Caco-2 (cell line): Measurements from ENCODE around the gene MYT1. TPM values are rescaled to one million over a fixed set of nuclear protein-coding genes. Genes with fewer than 3 reads are reported as not detected.

Experiments
- BruUV-seq: library from RNA; stranded (reverse); fragments of 400-500 nt; replicated peaks from 2 replicates; lab custom pipeline; 2021; lab: Mats Ljungman, UMichigan
- CTCF ChIA-PET: fragments of 300-600 bp; sonication (Branson Sonifier 250); formaldehyde crosslinking; loops from one replicate; lab custom pipeline; 2022; ENCODE audit warnings: antibody characterized with exemption; lab: Charles Lee
- POLR2A ChIA-PET: fragments of 300-600 bp; sonication (Branson Sonifier 250); formaldehyde crosslinking; loops from one replicate; lab custom pipeline; 2022; ENCODE audit warnings: antibody characterized with exemption; lab: Charles Lee
- DNase-seq, 2 experiments: peaks; one replicate each; pipeline versions ENCODE4 v3.0.0 to v3.0.0-alpha.2; 2020 to 2022
- H3K27me3 ChIP-seq: replicated peaks from 2 replicates; pipeline ENCODE4 v1.6.0; 2011; ENCODE audit warnings: low read length; ENCODE audit not compliant: control insufficient read depth, insufficient read depth
- H3K36me3 ChIP-seq: 2 replicates; pipeline ENCODE4 v1.5.1; 2011; ENCODE audit warnings: low read length; ENCODE audit not compliant: control insufficient read depth, insufficient read depth
- H3K4me1 ChIP-seq: fragments of 250-450 bp; sonication (Bioruptor Pico); 2 replicates; pipeline ENCODE4 v1.5.1; 2020; ENCODE audit warnings: mild to moderate bottlenecking
- H3K4me3 ChIP-seq: 2 replicates; pipeline ENCODE4 v1.5.1; 2011; ENCODE audit warnings: low read depth, mild to moderate bottlenecking, control low read depth, low read length
- H3K9me3 ChIP-seq: fragments of 250-450 bp; sonication (Bioruptor Pico); 2 replicates; pipeline ENCODE4 v1.5.1; 2020; ENCODE audit warnings: mild to moderate bottlenecking, moderate library complexity
- H3K27ac Mint-ChIP-seq: one replicate; pipeline ENCODE4 v1.8.0; 2022; ENCODE audit warnings: mixed read lengths; ENCODE audit not compliant: unreplicated experiment
- H3K27me3 Mint-ChIP-seq: one replicate; pipeline ENCODE4 v1.8.0; 2022; ENCODE audit warnings: mixed read lengths; ENCODE audit not compliant: insufficient read depth, unreplicated experiment
- H3K36me3 Mint-ChIP-seq: one replicate; pipeline ENCODE4 v1.8.0; 2022; ENCODE audit warnings: mild to moderate bottlenecking, mixed read lengths; ENCODE audit not compliant: insufficient read depth, unreplicated experiment
- H3K4me1 Mint-ChIP-seq: one replicate; pipeline ENCODE4 v1.8.0; 2022; ENCODE audit warnings: low read depth, mixed read lengths; ENCODE audit not compliant: unreplicated experiment
- H3K4me3 Mint-ChIP-seq: one replicate; pipeline ENCODE4 v1.8.0; 2022; ENCODE audit warnings: mild to moderate bottlenecking, moderate library complexity, mixed read lengths; ENCODE audit not compliant: unreplicated experiment
- H3K9me3 Mint-ChIP-seq: one replicate; pipeline ENCODE4 v1.8.0; 2022; ENCODE audit warnings: mixed read lengths; ENCODE audit not compliant: unreplicated experiment
- intact Hi-C: fragments of 100-400 bp; cut with micrococcal nuclease; formaldehyde crosslinking; loops from one replicate; pipeline ENCODE4 v1.10.0; 2022; ENCODE audit not compliant: unreplicated experiment
- total RNA-seq: library from RNA; stranded (reverse); gene quantifications from 2 replicates; pipeline ENCODE4 v1.2.3, GENCODE V29; 2022
- TF ChIP-seq, protein P1 (sequence below), 2 experiments: fragments of 200-600 bp in 1 of 2; IDR thresholded peaks; 1 replicate in 1 of 2; 2 replicates in 1 of 2; pipeline versions ENCODE4 v1.5.1 to v1.8.0; 2011 to 2022; ENCODE audit warnings: antibody characterized with exemption in 1 of 2, control low read depth in 1 of 2, inconsistent platforms in 1 of 2, low read depth in 1 of 2, low read length in 1 of 2, mild to moderate bottlenecking in 1 of 2, moderate library complexity in 1 of 2; ENCODE audit not compliant: insufficient read depth in 1 of 2, severe bottlenecking in 1 of 2, unreplicated experiment in 1 of 2

The MYT1 gene
- total RNA-seq, 1 experiment from 2014 or later: 0.25 TPM

DNA sequence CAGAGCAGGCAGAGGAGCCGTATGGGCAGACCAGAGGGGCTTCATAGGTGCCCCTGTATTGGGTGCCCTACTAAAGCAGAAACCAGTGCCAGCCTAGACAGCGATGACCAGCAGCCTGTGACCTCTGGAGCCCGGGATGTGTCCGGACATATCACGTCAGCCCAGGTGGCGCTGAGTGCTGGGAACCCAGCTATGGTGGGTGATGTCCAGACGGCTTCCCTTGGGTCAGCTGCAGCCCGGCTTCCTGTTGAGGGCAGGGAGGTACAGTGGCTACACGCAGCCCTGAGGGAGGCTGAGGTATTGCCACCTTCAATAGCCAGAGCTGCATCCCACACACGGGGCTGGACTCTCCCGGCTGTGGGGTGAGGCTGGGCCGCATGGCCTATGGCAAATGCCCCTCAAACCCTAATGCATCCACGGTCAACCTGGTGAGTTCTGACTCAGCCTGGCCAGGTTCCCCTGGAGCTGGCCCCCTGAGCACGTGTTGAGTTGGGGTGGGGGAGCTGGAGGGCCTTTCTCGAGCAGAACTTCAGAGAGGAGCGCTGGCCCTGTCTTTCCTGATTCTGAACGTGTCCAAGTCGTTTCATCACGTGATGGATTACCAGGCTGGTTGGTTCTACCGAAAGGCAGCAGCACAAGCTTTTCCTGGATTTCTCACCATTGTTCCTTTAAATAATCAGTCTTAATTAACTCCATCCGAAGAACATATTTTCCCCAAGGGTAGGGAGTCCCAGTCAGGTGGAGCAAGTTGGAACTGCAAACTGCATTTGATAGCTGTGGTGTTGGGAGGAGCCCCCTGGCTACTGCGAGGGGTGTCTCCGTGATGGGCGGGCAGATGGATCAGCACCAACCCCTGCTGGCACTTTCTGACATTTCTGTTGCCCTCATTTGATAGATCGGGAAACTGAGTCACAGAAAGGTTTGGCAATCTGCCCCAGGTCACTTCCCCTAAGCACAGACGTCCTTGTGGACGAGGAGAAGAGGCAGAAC lies 7.1 kb upstream of the MYT1 start:
- H3K36me3 Mint-ChIP-seq: no peaks in the 10 kb centered on the region
- H3K4me1 Mint-ChIP-seq: no peaks in the 10 kb centered on the region
- no peak for DNase-seq
- TF ChIP-seq, protein P1, sequence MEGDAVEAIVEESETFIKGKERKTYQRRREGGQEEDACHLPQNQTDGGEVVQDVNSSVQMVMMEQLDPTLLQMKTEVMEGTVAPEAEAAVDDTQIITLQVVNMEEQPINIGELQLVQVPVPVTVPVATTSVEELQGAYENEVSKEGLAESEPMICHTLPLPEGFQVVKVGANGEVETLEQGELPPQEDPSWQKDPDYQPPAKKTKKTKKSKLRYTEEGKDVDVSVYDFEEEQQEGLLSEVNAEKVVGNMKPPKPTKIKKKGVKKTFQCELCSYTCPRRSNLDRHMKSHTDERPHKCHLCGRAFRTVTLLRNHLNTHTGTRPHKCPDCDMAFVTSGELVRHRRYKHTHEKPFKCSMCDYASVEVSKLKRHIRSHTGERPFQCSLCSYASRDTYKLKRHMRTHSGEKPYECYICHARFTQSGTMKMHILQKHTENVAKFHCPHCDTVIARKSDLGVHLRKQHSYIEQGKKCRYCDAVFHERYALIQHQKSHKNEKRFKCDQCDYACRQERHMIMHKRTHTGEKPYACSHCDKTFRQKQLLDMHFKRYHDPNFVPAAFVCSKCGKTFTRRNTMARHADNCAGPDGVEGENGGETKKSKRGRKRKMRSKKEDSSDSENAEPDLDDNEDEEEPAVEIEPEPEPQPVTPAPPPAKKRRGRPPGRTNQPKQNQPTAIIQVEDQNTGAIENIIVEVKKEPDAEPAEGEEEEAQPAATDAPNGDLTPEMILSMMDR (IDR thresholded peaks at IDR 0.05; ENCODE audit: insufficient read depth in 1 of 2, low read depth in 1 of 2, low read length in 1 of 2, severe bottlenecking in 1 of 2, unreplicated experiment in 1 of 2): no peak
- H3K27me3 Mint-ChIP-seq: peaks cover 22% of the 10 kb centered on the region
- H3K4me1 ChIP-seq: no peaks in the 10 kb centered on the region
- ChIA-PET CTCF (no interaction called here), POLR2A (no interaction called here)
- H3K27me3 ChIP-seq: no peaks in the 10 kb centered on the region; the same call in none of the 2 replicates
- H3K4me3 Mint-ChIP-seq: no peak overlapping the region
- intact Hi-C loops: no loop called here
- BruUV-seq: no TSS peak
- no peaks in the 10 kb centered on the region for H3K9me3 Mint-ChIP-seq
- H3K9me3 ChIP-seq: no peaks in the 10 kb centered on the region
- H3K36me3 ChIP-seq: no peaks in the 10 kb centered on the region
- H3K27ac Mint-ChIP-seq: no peak overlapping the region
- H3K4me3 ChIP-seq: no peak overlapping the region

DNA sequence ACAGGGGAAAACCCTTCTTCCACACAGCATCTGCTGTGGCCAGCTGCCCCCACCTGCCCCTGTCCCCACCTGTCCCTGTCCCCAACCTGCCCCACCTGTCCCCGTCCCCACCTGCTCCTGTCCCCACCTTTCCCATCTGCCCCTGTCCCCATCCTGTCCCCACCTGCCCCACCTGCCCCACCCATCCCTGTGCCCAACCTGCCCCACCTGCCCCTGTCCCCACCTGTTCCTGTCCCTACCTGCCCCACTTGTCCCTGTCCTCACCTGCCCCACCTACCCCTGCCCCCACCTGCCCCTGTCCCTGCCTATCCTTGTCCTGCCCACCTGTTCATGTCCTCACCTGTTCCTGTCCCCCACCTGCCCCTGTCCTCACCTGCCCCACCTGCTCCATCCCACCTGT lies 6.4 kb upstream of the MYT1 start:
- Histone ChIP-seq H3K27me3 (no peaks in the 10 kb centered on the region; the same call in none of the 2 replicates), H3K9me3 (no peaks in the 10 kb centered on the region), H3K4me1 (no peaks in the 10 kb centered on the region), H3K4me3 (no peak overlapping the region), H3K36me3 (no peaks in the 10 kb centered on the region)
- H3K4me1 Mint-ChIP-seq: no peaks in the 10 kb centered on the region
- TF ChIP-seq, protein P1 (IDR thresholded peaks at IDR 0.05; ENCODE audit: insufficient read depth in 1 of 2, low read depth in 1 of 2, low read length in 1 of 2, severe bottlenecking in 1 of 2, unreplicated experiment in 1 of 2): no peak
- H3K4me3 Mint-ChIP-seq: no peak overlapping the region
- intact Hi-C loops: no loop called here
- BruUV-seq: no TSS peak
- CTCF ChIA-PET: no interaction called here
- H3K9me3 Mint-ChIP-seq: no peaks in the 10 kb centered on the region
- POLR2A ChIA-PET: no interaction called here
- no peaks in the 10 kb centered on the region for H3K36me3 Mint-ChIP-seq
- DNase-seq: no peak
- no peak overlapping the region for H3K27ac Mint-ChIP-seq
- peaks cover 24% of the 10 kb centered on the region for H3K27me3 Mint-ChIP-seq

DNA sequence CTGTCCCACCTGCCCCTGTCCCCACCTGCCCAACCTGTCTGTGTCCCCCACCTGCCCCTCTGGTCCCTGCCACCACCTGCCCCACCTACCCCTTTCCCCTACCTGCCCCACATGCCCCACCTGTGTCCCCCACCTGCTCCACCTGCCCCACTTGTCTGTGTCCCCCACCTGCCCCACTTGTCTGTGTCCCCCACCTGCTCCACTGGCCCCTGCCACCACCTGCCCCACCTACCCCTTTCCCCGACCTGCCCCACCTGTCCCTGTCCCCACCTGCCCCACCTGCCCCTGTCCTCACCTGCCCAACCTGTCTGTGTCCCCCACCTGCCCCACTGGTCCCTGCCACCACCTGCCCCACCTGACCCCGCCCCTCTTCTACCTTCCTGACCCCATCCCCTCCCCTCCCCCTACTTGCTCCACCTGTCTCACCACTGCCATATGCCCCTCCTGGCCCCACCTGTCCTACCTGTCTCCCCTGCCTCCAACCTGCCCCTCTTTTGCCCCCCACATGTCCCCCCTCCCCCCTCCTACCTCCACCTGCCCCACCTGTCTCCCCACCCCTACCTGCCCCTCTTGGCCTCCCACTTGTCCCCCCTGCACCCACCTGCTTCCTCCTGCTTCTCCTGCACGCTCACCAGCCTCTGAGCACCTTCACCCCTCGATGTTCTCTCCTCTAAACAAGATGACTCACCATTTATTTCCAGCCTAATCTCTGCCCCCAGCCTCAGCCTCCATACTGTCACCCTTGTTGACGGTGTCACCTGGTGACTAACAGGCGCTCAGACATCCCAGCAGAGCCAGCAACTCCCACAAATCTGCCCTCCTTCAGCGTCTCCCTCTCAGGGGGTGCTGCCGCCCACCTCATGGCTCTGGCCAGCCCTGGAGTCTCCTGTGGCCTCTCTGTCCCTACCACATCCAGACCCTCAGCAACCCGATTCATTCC lies 5.6 kb upstream of the MYT1 start:
- CTCF ChIA-PET: no interaction called here
- H3K4me3 Mint-ChIP-seq: no peak overlapping the region
- no peak for DNase-seq

More for the DNA sequence above, 5.6 kb upstream of the MYT1 start:
- Mint-ChIP-seq H3K9me3 (no peaks in the 10 kb centered on the region), H3K27ac (no peak overlapping the region), H3K27me3 (peaks cover 24% of the 10 kb centered on the region), H3K4me1 (no peaks in the 10 kb centered on the region), H3K36me3 (no peaks in the 10 kb centered on the region)
- POLR2A ChIA-PET: no interaction called here
- TF ChIP-seq, protein P1 (IDR thresholded peaks at IDR 0.05; ENCODE audit: insufficient read depth in 1 of 2, low read depth in 1 of 2, low read length in 1 of 2, severe bottlenecking in 1 of 2, unreplicated experiment in 1 of 2): no peak
- no peak overlapping the region for H3K4me3 ChIP-seq
- H3K27me3 ChIP-seq: no peaks in the 10 kb centered on the region; the same call in none of the 2 replicates
- H3K4me1 ChIP-seq: no peaks in the 10 kb centered on the region
- H3K9me3 ChIP-seq: no peaks in the 10 kb centered on the region
- intact Hi-C loops: no loop called here
- no TSS peak for BruUV-seq
- no peaks in the 10 kb centered on the region for H3K36me3 ChIP-seq
